Stomach (tissue), 4 donors: ENCODE results near the gene ELL2.

Source experiments
- CTCF ChIP-seq, 7 experiments: fragments of 450-650 bp in 4 of 7; fragments of 200-600 bp in 3 of 7; sonication (generic) in 3 of 7; IDR thresholded peaks; one replicate each; pipeline ENCODE4 v1.5.1; 2016 to 2019; ENCODE audit warnings: antibody characterized with exemption in 7 of 7, control low read depth in 2 of 7, mild to moderate bottlenecking in 1 of 7
- EP300 ChIP-seq: sonication (generic); formaldehyde crosslinking; IDR thresholded peaks from one replicate; pipeline ENCODE4 v1.6.1; 2017; ENCODE audit warnings: antibody characterized with exemption
- POLR2A ChIP-seq, 4 donors: fragments of 450-650 bp; IDR thresholded peaks; one replicate each; pipeline ENCODE4 v1.6.1; 2016; ENCODE audit warnings: antibody characterized with exemption in 4 of 4, control low read depth in 2 of 4, mild to moderate bottlenecking in 1 of 4, moderate library complexity in 1 of 4
- POLR2AphosphoS5 ChIP-seq, 3 donors: sonication (generic); formaldehyde crosslinking; IDR thresholded peaks; one replicate each; pipeline ENCODE4 v1.6.1; 2016; ENCODE audit warnings: antibody characterized with exemption in 3 of 3

DNA sequence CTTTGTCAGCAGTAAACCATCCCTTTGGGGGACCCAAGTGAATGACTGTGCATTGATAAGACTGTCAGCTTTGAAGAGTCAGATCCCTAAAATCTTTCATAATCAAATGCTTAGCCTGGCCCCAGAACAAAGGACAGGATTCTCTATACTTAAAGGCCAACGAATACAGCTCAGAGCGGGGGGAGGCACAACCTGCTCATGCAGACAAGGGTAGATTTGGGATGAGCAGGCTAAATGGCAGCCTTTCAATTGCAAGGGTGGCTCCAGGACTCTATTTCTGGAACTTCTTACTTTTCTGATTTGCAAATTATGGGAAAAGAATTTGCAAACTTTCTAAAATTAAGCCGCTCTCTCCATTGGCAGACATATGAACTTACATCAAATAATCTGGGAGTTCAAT lies 66.4 kb downstream of the ELL2 start:
- TF ChIP-seq EP300: no peak
- no peak for TF ChIP-seq CTCF (IDR thresholded peaks at IDR 0.05)
- TF ChIP-seq POLR2AphosphoS5 (IDR thresholded peaks at IDR 0.05): no peak
- no peak for TF ChIP-seq POLR2A (IDR thresholded peaks at IDR 0.05)
